H7 (cell line): Measurements from ENCODE around the gene LMO7. TPM values are rescaled to one million over a fixed set of nuclear protein-coding genes. Genes with fewer than 3 reads are reported as not detected.
"Not testable (repeated sequence)": the region's sequence is repeated elsewhere in the genome, so short reads cannot be mapped to it uniquely, and the experiment has no call there.

Experiments used
- DNase-seq: peaks from one replicate; pipeline ENCODE4 v3.0.0; 2012
- H3K27me3 ChIP-seq: 2 replicates; pipeline ENCODE4 v1.6.0; 2011; ENCODE audit warnings: mild to moderate bottlenecking, low read length; ENCODE audit not compliant: control insufficient read depth, insufficient read depth
- H3K36me3 ChIP-seq: replicated peaks from 2 replicates; pipeline ENCODE4 v1.5.1; 2011; ENCODE audit warnings: low read length; ENCODE audit not compliant: control insufficient read depth, insufficient read depth
- H3K4me3 ChIP-seq: 2 replicates; pipeline ENCODE4 v1.5.1; 2011; ENCODE audit warnings: low read depth, mild to moderate bottlenecking, control low read depth, low read length, moderate library complexity; ENCODE audit not compliant: insufficient read depth
- total RNA-seq: library from RNA; depleted of rRNA; stranded (reverse); fragments of >200 nt; shearing (Covaris generic); gene quantifications from 2 replicates; pipeline ENCODE4 v1.2.3, GENCODE V29; 2014

Gene LMO7
- total RNA-seq, 1 experiment from 2014 or later: 7.6 TPM

GRCh38 chr13:75699062-75699461 is 62.9 kb downstream of the LMO7 start:
- no peaks in the 10 kb centered on the region for H3K36me3 ChIP-seq
- no peak overlapping the region for H3K4me3 ChIP-seq
- DNase-seq: no peak
- H3K27me3 ChIP-seq: no peaks in the 10 kb centered on the region

- not testable (repeated sequence) for H3K36me3 ChIP-seq, H3K4me3 ChIP-seq, H3K27me3 ChIP-seq, DNase-seq
Observed at GRCh38 chr13:75699717-75700116, 63.6 kb downstream of the LMO7 start.

GRCh38 chr13:75700552-75700951 is 64.4 kb downstream of the LMO7 start:
- H3K36me3 ChIP-seq: no peaks in the 10 kb centered on the region
- no peaks in the 10 kb centered on the region for H3K27me3 ChIP-seq
- no peak overlapping the region for H3K4me3 ChIP-seq
- DNase-seq: no peak

GRCh38 chr13:75702476-75702875 is 66.3 kb downstream of the LMO7 start:
- Histone ChIP-seq H3K4me3 (no peak overlapping the region), H3K27me3 (no peaks in the 10 kb centered on the region), H3K36me3 (no peaks in the 10 kb centered on the region)
- DNase-seq: no peak

- DNase-seq: no peak
- Histone ChIP-seq H3K4me3 (no peak overlapping the region), H3K27me3 (no peaks in the 10 kb centered on the region), H3K36me3 (no peaks in the 10 kb centered on the region)
Observed at GRCh38 chr13:75703769-75704168, 67.6 kb downstream of the LMO7 start.

- H3K36me3 ChIP-seq: no peaks in the 10 kb centered on the region
- no peaks in the 10 kb centered on the region for H3K27me3 ChIP-seq
- no peak overlapping the region for H3K4me3 ChIP-seq
- no peak for DNase-seq
Observed at GRCh38 chr13:75704194-75704926, 68.2 kb downstream of the LMO7 start.

GRCh38 chr13:75704927-75705288 is 68.8 kb downstream of the LMO7 start:
- no peaks in the 10 kb centered on the region for H3K36me3 ChIP-seq
- no peak for DNase-seq
- no peak overlapping the region for H3K4me3 ChIP-seq
- no peaks in the 10 kb centered on the region for H3K27me3 ChIP-seq

GRCh38 chr13:75705395-75705794 is 69.3 kb downstream of the LMO7 start:
- H3K4me3 ChIP-seq: no peak overlapping the region
- no peaks in the 10 kb centered on the region for H3K27me3 ChIP-seq
- no peaks in the 10 kb centered on the region for H3K36me3 ChIP-seq
- DNase-seq: no peak

- Histone ChIP-seq H3K4me3 (no peak overlapping the region), H3K36me3 (no peaks in the 10 kb centered on the region), H3K27me3 (no peaks in the 10 kb centered on the region)
- no peak for DNase-seq
Observed at GRCh38 chr13:75705908-75706307, 69.8 kb downstream of the LMO7 start.

GRCh38 chr13:75713852-75714251 is 77.7 kb downstream of the LMO7 start:
- Histone ChIP-seq H3K27me3 (no peaks in the 10 kb centered on the region), H3K4me3 (no peak overlapping the region), H3K36me3 (no peaks in the 10 kb centered on the region)
- DNase-seq: no peak

- Histone ChIP-seq H3K27me3 (no peaks in the 10 kb centered on the region), H3K4me3 (no peak overlapping the region), H3K36me3 (no peaks in the 10 kb centered on the region)
- no peak for DNase-seq
Observed at GRCh38 chr13:75715601-75716523, 79.7 kb downstream of the LMO7 start.

GRCh38 chr13:75717525-75717924 is 81.4 kb downstream of the LMO7 start:
- Histone ChIP-seq H3K4me3 (no peak overlapping the region), H3K36me3 (no peaks in the 10 kb centered on the region)
- DNase-seq: no peak

GRCh38 chr13:75721307-75721706 is 85.2 kb downstream of the LMO7 start:
- no peaks in the 10 kb centered on the region for H3K36me3 ChIP-seq
- no peak overlapping the region for H3K4me3 ChIP-seq
- H3K27me3 ChIP-seq: no peaks in the 10 kb centered on the region
- DNase-seq: no peak

More at GRCh38 chr13:75717525-75717924, 81.4 kb downstream of the LMO7 start:
- H3K27me3 ChIP-seq: no peaks in the 10 kb centered on the region

GRCh38 chr13:75723901-75724300 is 87.8 kb downstream of the LMO7 start:
- no peaks in the 10 kb centered on the region for H3K27me3 ChIP-seq
- no peak overlapping the region for H3K4me3 ChIP-seq
- no peak for DNase-seq
- no peaks in the 10 kb centered on the region for H3K36me3 ChIP-seq
